PFSK-1 (cell line): ENCODE data around the gene ARL3.

Source experiments
- FOXP2 ChIP-seq: optimal IDR thresholded peaks from 2 replicates; pipeline ENCODE3; 2011; ENCODE audit warnings: borderline replicate concordance, control low read depth, inconsistent platforms; ENCODE audit not compliant: insufficient read depth; ENCODE audit errors: extremely low read length, extremely low read depth
- POLR2AphosphoS5 ChIP-seq: IDR thresholded peaks from 2 replicates; pipeline ENCODE4 v1.6.1; 2012; ENCODE audit warnings: low read depth, mild to moderate bottlenecking, control low read depth, low read length, moderate library complexity
- REST ChIP-seq, 2 experiments: IDR thresholded peaks; 2 replicates each; pipeline versions ENCODE4 v1.6.1 to v1.8.0; 2011 to 2012; ENCODE audit warnings: low read depth in 2 of 2, low read length in 2 of 2, control low read depth in 1 of 2, inconsistent platforms in 1 of 2, mild to moderate bottlenecking in 1 of 2, moderate library complexity in 1 of 2; ENCODE audit not compliant: insufficient read depth in 1 of 2
- SIN3A ChIP-seq: IDR thresholded peaks from 2 replicates; pipeline ENCODE4 v1.6.1; 2012; ENCODE audit warnings: mild to moderate bottlenecking, low read length, moderate library complexity, borderline replicate concordance; ENCODE audit not compliant: insufficient read depth
- TAF1 ChIP-seq: IDR thresholded peaks from 2 replicates; pipeline ENCODE4 v1.6.1; 2012; ENCODE audit warnings: low read length, control low read depth, borderline replicate concordance; ENCODE audit not compliant: insufficient read depth

Gene ARL3

GRCh38 chr10:102626026-102626685 lies 88.0 kb downstream of the ARL3 start:
- TF ChIP-seq FOXP2 (no peak), TAF1 (no peak), REST (IDR thresholded peaks at IDR 0.05; ENCODE audit: insufficient read depth in 1 of 2, low read depth in 2 of 2, low read length in 2 of 2) (no peak), SIN3A (no peak)

GRCh38 chr10:102624751-102625645 lies 89.2 kb downstream of the ARL3 start:
- no peak for TF ChIP-seq POLR2AphosphoS5
- no peak for TF ChIP-seq FOXP2
- TF ChIP-seq TAF1 = no peak
- TF ChIP-seq REST (IDR thresholded peaks at IDR 0.05; ENCODE audit: insufficient read depth in 1 of 2, low read depth in 2 of 2, low read length in 2 of 2) = no peak
- no peak for TF ChIP-seq SIN3A

GRCh38 chr10:102624094-102624493 lies 90.1 kb downstream of the ARL3 start:
- TF ChIP-seq POLR2AphosphoS5 (no peak), SIN3A (no peak), FOXP2 (no peak), TAF1 (no peak), REST (IDR thresholded peaks at IDR 0.05; ENCODE audit: insufficient read depth in 1 of 2, low read depth in 2 of 2, low read length in 2 of 2) (no peak)
